Spleen (tissue), 7 donors: ENCODE measurements around the gene CCDC88C.

Experiments used
- POLR2A ChIP-seq, 3 donors: fragments of 450-650 bp; IDR thresholded peaks; one replicate each; pipeline ENCODE4 v1.5.1; 2017; ENCODE audit warnings: antibody characterized with exemption in 3 of 3, mild to moderate bottlenecking in 1 of 3
- TF ChIP-seq, protein P1 (sequence below), 11 experiments: fragments of 200-600 bp in 7 of 11; fragments of 450-650 bp in 4 of 11; sonication (generic) in 4 of 11; IDR thresholded peaks in 8 of 11; conservative IDR thresholded peaks in 3 of 11; 1 replicate in 7 of 11; 2 replicates in 4 of 11; pipeline versions ENCODE4 v1.4.0 to v1.8.0; 2016 to 2021; ENCODE audit warnings: antibody characterized with exemption in 11 of 11, inconsistent platforms in 4 of 11, mild to moderate bottlenecking in 1 of 11
- donor health status: DM: no; HTN: no; CAD: no; lungs with moderate emphysema.
- donor health status: DM: no; HTN: no; CAD: no.
- donor health status: DM: no; HTN: no; CAD: no.

DNA sequence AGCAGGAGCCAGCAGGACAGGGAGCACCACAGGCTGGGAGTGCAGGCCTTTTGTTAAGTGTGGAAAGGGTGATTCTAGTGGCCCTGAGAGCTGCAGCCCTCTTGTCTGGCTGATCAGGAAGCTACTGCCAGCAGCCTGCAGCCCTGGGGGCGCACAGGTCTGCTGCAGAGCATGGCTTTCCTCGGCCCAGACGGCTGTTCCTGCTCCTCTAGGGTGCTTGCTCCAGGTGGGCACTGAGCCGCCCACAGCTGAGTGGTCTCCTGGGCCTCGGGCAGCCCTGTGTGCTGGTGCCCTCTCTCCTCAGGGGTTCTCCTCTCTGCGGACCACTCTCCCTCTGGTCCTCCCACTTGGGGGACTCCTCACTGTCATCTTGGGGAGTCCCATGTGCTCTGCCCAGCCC is 18.9 kb downstream of the CCDC88C start:
- TF ChIP-seq, protein P1, sequence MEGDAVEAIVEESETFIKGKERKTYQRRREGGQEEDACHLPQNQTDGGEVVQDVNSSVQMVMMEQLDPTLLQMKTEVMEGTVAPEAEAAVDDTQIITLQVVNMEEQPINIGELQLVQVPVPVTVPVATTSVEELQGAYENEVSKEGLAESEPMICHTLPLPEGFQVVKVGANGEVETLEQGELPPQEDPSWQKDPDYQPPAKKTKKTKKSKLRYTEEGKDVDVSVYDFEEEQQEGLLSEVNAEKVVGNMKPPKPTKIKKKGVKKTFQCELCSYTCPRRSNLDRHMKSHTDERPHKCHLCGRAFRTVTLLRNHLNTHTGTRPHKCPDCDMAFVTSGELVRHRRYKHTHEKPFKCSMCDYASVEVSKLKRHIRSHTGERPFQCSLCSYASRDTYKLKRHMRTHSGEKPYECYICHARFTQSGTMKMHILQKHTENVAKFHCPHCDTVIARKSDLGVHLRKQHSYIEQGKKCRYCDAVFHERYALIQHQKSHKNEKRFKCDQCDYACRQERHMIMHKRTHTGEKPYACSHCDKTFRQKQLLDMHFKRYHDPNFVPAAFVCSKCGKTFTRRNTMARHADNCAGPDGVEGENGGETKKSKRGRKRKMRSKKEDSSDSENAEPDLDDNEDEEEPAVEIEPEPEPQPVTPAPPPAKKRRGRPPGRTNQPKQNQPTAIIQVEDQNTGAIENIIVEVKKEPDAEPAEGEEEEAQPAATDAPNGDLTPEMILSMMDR (IDR thresholded peaks at IDR 0.05 in 8 of 11, conservative IDR thresholded peaks at IDR 0.05 in 3 of 11), result no peak
- no peak for TF ChIP-seq POLR2A (IDR thresholded peaks at IDR 0.05)
